PFSK-1 (cell line): ENCODE data around the gene GJD2.

Experiments
- FOXP2 ChIP-seq: optimal IDR thresholded peaks from 2 replicates; pipeline ENCODE3; 2011; ENCODE audit warnings: borderline replicate concordance, control low read depth, inconsistent platforms; ENCODE audit not compliant: insufficient read depth; ENCODE audit errors: extremely low read length, extremely low read depth
- POLR2AphosphoS5 ChIP-seq: IDR thresholded peaks from 2 replicates; pipeline ENCODE4 v1.6.1; 2012; ENCODE audit warnings: low read depth, mild to moderate bottlenecking, control low read depth, low read length, moderate library complexity
- REST ChIP-seq, 2 experiments: IDR thresholded peaks; 2 replicates each; pipeline versions ENCODE4 v1.6.1 to v1.8.0; 2011 to 2012; ENCODE audit warnings: low read depth in 2 of 2, low read length in 2 of 2, control low read depth in 1 of 2, inconsistent platforms in 1 of 2, mild to moderate bottlenecking in 1 of 2, moderate library complexity in 1 of 2; ENCODE audit not compliant: insufficient read depth in 1 of 2
- SIN3A ChIP-seq: IDR thresholded peaks from 2 replicates; pipeline ENCODE4 v1.6.1; 2012; ENCODE audit warnings: mild to moderate bottlenecking, low read length, moderate library complexity, borderline replicate concordance; ENCODE audit not compliant: insufficient read depth
- TAF1 ChIP-seq: IDR thresholded peaks from 2 replicates; pipeline ENCODE4 v1.6.1; 2012; ENCODE audit warnings: low read length, control low read depth, borderline replicate concordance; ENCODE audit not compliant: insufficient read depth

The GJD2 gene

DNA sequence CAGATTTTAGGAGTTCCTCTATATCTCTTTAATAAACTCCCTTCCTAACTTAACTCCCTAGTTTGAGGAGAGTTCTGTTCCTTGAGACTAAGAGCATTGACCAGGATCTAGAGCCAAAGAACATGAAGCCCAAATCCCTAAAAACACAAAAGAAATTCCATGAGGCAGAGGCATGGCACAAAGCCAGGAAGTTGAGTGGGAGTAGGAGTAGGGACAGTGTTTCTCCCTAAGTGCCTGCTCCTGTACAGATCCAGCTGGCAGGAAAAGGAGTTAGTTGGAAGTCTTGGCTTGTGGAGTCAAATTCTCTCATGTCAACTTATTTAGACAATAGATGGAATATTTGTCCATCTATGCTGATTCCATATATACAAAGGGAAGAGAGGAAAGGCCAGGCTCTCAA lies 29.2 kb upstream of the GJD2 start:
- TF ChIP-seq FOXP2 (no peak), REST (IDR thresholded peaks at IDR 0.05; ENCODE audit: insufficient read depth in 1 of 2, low read depth in 2 of 2, low read length in 2 of 2) (no peak), TAF1 (no peak), SIN3A (no peak), POLR2AphosphoS5 (no peak)

- TF ChIP-seq REST (IDR thresholded peaks at IDR 0.05; ENCODE audit: insufficient read depth in 1 of 2, low read depth in 2 of 2, low read length in 2 of 2) = no peak
- TF ChIP-seq SIN3A = no peak
- TF ChIP-seq TAF1 = no peak
- TF ChIP-seq FOXP2 = no peak
- TF ChIP-seq POLR2AphosphoS5 = no peak
Measured at GRCh38 chr15:34783431-34783830, 28.6 kb upstream of the GJD2 start.

- TF ChIP-seq POLR2AphosphoS5 (no peak), TAF1 (no peak), SIN3A (no peak), FOXP2 (no peak), REST (IDR thresholded peaks at IDR 0.05; ENCODE audit: insufficient read depth in 1 of 2, low read depth in 2 of 2, low read length in 2 of 2) (no peak)
Measured at GRCh38 chr15:34782901-34783300, 28.1 kb upstream of the GJD2 start.

DNA sequence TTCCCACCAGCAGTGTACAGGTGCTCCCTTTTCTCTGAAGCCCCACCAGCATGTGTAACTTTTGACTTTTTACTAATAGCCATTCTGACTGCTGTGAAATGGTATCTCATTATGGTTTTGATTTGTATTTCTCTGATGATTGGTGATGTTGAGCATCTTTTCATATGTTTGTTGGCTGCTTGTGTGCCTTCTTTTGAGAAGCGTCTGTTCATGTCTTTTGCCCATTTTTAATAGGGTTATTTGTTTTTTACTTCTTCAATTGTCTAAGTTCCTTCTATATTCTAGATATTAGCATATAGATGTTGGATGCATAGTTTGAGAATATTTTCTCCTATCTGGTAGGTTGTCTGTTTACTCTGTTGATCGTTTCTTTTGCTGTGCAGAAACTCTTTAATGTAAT lies 25.9 kb upstream of the GJD2 start:
- TF ChIP-seq FOXP2 (no peak), TAF1 (no peak), POLR2AphosphoS5 (no peak), SIN3A (no peak), REST (IDR thresholded peaks at IDR 0.05; ENCODE audit: insufficient read depth in 1 of 2, low read depth in 2 of 2, low read length in 2 of 2) (no peak)

- TF ChIP-seq SIN3A (no peak), FOXP2 (no peak), POLR2AphosphoS5 (no peak), REST (IDR thresholded peaks at IDR 0.05; ENCODE audit: insufficient read depth in 1 of 2, low read depth in 2 of 2, low read length in 2 of 2) (no peak), TAF1 (no peak)
Measured at GRCh38 chr15:34776606-34777105, 21.9 kb upstream of the GJD2 start.
